H9 (cell line): ENCODE measurements around the gene IRF2. TPM values are rescaled to one million over a fixed set of nuclear protein-coding genes. Genes with fewer than 3 reads are reported as not detected.

Experiments used
- DNase-seq: peaks from one replicate; pipeline ENCODE4 v3.0.0-alpha.2; 2017
- H2AFZ ChIP-seq: one replicate; pipeline ENCODE4 v1.6.1; 2013; ENCODE audit warnings: mild to moderate bottlenecking, low read length, control low read depth, moderate library complexity
- H2AK5ac ChIP-seq: 2 replicates; pipeline ENCODE4 v1.6.1; 2013; ENCODE audit warnings: low read length, control low read depth, mixed read lengths; ENCODE audit not compliant: insufficient read length
- H2BK120ac ChIP-seq: one replicate; pipeline ENCODE4 v1.6.1; 2013; ENCODE audit warnings: low read depth, mild to moderate bottlenecking, low read length, control low read depth, inconsistent platforms; ENCODE audit not compliant: poor library complexity, severe bottlenecking
- H2BK12ac ChIP-seq: 2 replicates; pipeline ENCODE4 v1.6.1; 2013; ENCODE audit warnings: low read length, control low read depth, mixed read lengths, low read depth; ENCODE audit not compliant: insufficient read length
- H2BK15ac ChIP-seq: 2 replicates; pipeline ENCODE4 v1.6.1; 2013; ENCODE audit warnings: low read depth, low read length, control low read depth
- H2BK20ac ChIP-seq: one replicate; pipeline ENCODE4 v1.6.1; 2013; ENCODE audit warnings: low read depth, mild to moderate bottlenecking, low read length, control low read depth, inconsistent platforms; ENCODE audit not compliant: poor library complexity, severe bottlenecking
- H2BK5ac ChIP-seq: 2 replicates; pipeline ENCODE4 v1.6.1; 2013; ENCODE audit warnings: low read length, control low read depth, mixed read lengths; ENCODE audit not compliant: insufficient read length
- H3K14ac ChIP-seq: 2 replicates; pipeline ENCODE4 v1.6.1; 2013; ENCODE audit warnings: low read length, control low read depth; ENCODE audit not compliant: insufficient read depth
- H3K18ac ChIP-seq: 2 replicates; pipeline ENCODE4 v1.6.1; 2013; ENCODE audit warnings: low read depth, mild to moderate bottlenecking, mixed read lengths, low read length, control low read depth; ENCODE audit not compliant: insufficient read length
- H3K23ac ChIP-seq: 2 replicates; pipeline ENCODE4 v1.6.1; 2013; ENCODE audit warnings: low read length, control low read depth, mixed read lengths, low read depth; ENCODE audit not compliant: insufficient read length
- H3K23me2 ChIP-seq: 2 replicates; pipeline ENCODE4 v1.6.1; 2013; ENCODE audit warnings: low read depth, mild to moderate bottlenecking, mixed read lengths, low read length, control low read depth; ENCODE audit not compliant: insufficient read length, poor library complexity, severe bottlenecking
- H3K27ac ChIP-seq: 2 replicates; pipeline ENCODE4 v1.5.1; 2013; ENCODE audit warnings: low read length, control low read depth, mixed read lengths, low read depth; ENCODE audit not compliant: insufficient read length
- H3K27me3 ChIP-seq: 2 replicates; pipeline ENCODE4 v1.6.1; 2013; ENCODE audit warnings: low read length, control low read depth, inconsistent platforms; ENCODE audit not compliant: insufficient read depth
- H3K4ac ChIP-seq: 2 replicates; pipeline ENCODE4 v1.6.1; 2013; ENCODE audit warnings: low read depth, mild to moderate bottlenecking, control low read depth, inconsistent platforms, low read length, moderate library complexity
- H3K4me1 ChIP-seq: 2 replicates; pipeline ENCODE4 v1.6.1; 2013; ENCODE audit warnings: low read length, control low read depth, inconsistent platforms; ENCODE audit not compliant: insufficient read depth
- H3K4me2 ChIP-seq: 2 replicates; pipeline ENCODE4 v1.6.1; 2013; ENCODE audit warnings: low read length, control low read depth, mixed read lengths; ENCODE audit not compliant: insufficient read length, insufficient read depth
- H3K56ac ChIP-seq: 2 replicates; pipeline ENCODE4 v1.6.1; 2013; ENCODE audit warnings: low read depth, mild to moderate bottlenecking, mixed read lengths, low read length, control low read depth; ENCODE audit not compliant: insufficient read length
- H3K79me1 ChIP-seq: 2 replicates; pipeline ENCODE4 v1.6.1; 2013; ENCODE audit warnings: low read depth, mild to moderate bottlenecking, moderate library complexity, low read length, control low read depth, inconsistent platforms; ENCODE audit not compliant: insufficient read depth, poor library complexity, severe bottlenecking
- H3K79me2 ChIP-seq: 2 replicates; pipeline ENCODE4 v1.6.1; 2013; ENCODE audit warnings: low read length, control low read depth, inconsistent platforms; ENCODE audit not compliant: insufficient read depth
- H3K9ac ChIP-seq: 2 replicates; pipeline ENCODE4 v1.6.1; 2013; ENCODE audit warnings: low read length, control low read depth, mixed read lengths; ENCODE audit not compliant: insufficient read length; ENCODE audit errors: extremely low read depth
- H3K9me3 ChIP-seq: one replicate; pipeline ENCODE4 v1.6.1; 2013; ENCODE audit warnings: low read depth, low read length, inconsistent platforms; ENCODE audit not compliant: control insufficient read depth
- H3T11ph ChIP-seq: one replicate; pipeline ENCODE4 v1.6.1; 2013; ENCODE audit warnings: mild to moderate bottlenecking, low read length, control low read depth, inconsistent platforms
- H4K20me1 ChIP-seq: one replicate; pipeline ENCODE4 v1.6.1; 2013; ENCODE audit not compliant: control insufficient read depth, insufficient read length, insufficient read depth
- H4K5ac ChIP-seq: 2 replicates; pipeline ENCODE4 v1.6.1; 2013; ENCODE audit warnings: low read depth, mild to moderate bottlenecking, mixed read lengths, low read length, control low read depth; ENCODE audit not compliant: insufficient read length
- H4K8ac ChIP-seq: replicated peaks from 2 replicates; pipeline ENCODE4 v1.6.1; 2013; ENCODE audit warnings: low read length, control low read depth, mixed read lengths, low read depth; ENCODE audit not compliant: insufficient read length
- H4K91ac ChIP-seq: 2 replicates; pipeline ENCODE4 v1.6.1; 2013; ENCODE audit warnings: low read depth, mild to moderate bottlenecking, moderate library complexity, mixed read lengths, low read length, control low read depth; ENCODE audit not compliant: insufficient read length
- H3K27ac Mint-ChIP-seq, 3 experiments: 2 replicates in 2 of 3; 3 replicates in 1 of 3; pipeline ENCODE4 v1.8.0; 2020 to 2021; ENCODE audit warnings: mixed read lengths in 3 of 3, mild to moderate bottlenecking in 1 of 3, moderate library complexity in 1 of 3
- H3K27me3 Mint-ChIP-seq: 2 replicates; pipeline ENCODE4 v1.8.0; 2021; ENCODE audit warnings: low read depth, mild to moderate bottlenecking, moderate library complexity, mixed read lengths
- H3K36me3 Mint-ChIP-seq, 3 experiments: 2 replicates in 2 of 3; 3 replicates in 1 of 3; pipeline ENCODE4 v1.8.0; 2020 to 2021; ENCODE audit warnings: low read depth in 3 of 3, mixed read lengths in 3 of 3; ENCODE audit not compliant: insufficient read depth in 1 of 3
- H3K4me1 Mint-ChIP-seq, 2 experiments: 2 replicates each; pipeline ENCODE4 v1.8.0; 2020; ENCODE audit warnings: mixed read lengths in 2 of 2
- H3K4me3 Mint-ChIP-seq, 2 experiments: 2 replicates in 1 of 2; 3 replicates in 1 of 2; pipeline ENCODE4 v1.8.0; 2020 to 2021; ENCODE audit warnings: mild to moderate bottlenecking in 2 of 2, mixed read lengths in 2 of 2, moderate library complexity in 1 of 2
- H3K9me3 Mint-ChIP-seq, 2 experiments: 2 replicates in 1 of 2; 3 replicates in 1 of 2; pipeline ENCODE4 v1.8.0; 2020; ENCODE audit warnings: mild to moderate bottlenecking in 2 of 2, mixed read lengths in 2 of 2, moderate library complexity in 1 of 2
- WGBS: extraction: QIAGEN DNeasy Blood & Tissue Kit; methylation state at CpG from one replicate; pipeline ENCODE4 v1.1.7; 2013; ENCODE audit warnings: missing lambda C conversion rate, low lambda C conversion rate, mixed read lengths; ENCODE audit not compliant: insufficient read length; ENCODE audit errors: extremely low coverage; 5-methylcytosine and 5-hydroxymethylcytosine counted together
- total RNA-seq: library from RNA; stranded (reverse); gene quantifications from 2 replicates; pipeline ENCODE4 v1.2.1, GENCODE V29; 2021
- TF ChIP-seq, protein P1 (sequence below): fragments of 200-600 bp; sonication (generic); conservative IDR thresholded peaks from 3 replicates; pipeline ENCODE4 v1.8.0; 2021; ENCODE audit warnings: antibody characterized with exemption, mild to moderate bottlenecking

The IRF2 gene
- total RNA-seq, 1 experiment from 2014 or later: 13.5 TPM

DNA sequence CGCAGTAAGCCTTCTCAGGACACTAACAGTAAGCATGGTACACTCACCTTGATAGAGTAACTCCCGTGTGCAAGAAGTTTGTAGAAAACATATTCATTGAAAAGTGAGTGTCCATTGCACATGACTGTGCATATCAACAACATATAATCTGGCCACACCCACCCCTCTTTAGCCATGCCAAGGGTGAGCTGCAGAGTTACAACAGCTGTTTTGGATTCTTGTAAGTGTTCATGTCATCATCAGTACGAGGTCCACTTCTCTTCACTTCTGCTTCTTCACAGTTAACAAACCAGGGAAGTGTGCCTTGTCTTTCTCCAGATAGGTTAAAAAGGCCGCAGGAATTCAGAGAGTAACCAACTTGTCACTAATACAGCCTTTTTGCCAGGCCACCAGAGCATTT is 116.6 kb downstream of the IRF2 start:
- H3K27ac ChIP-seq: no peak overlapping the region

More for the DNA sequence above, 116.6 kb downstream of the IRF2 start:
- peaks cover 13 to 17% of the 10 kb centered on the region in 2 experiments for H3K4me1 Mint-ChIP-seq
- Histone ChIP-seq H4K20me1 (no peaks in the 10 kb centered on the region), H4K91ac (no peak overlapping the region), H3K79me1 (no peaks in the 10 kb centered on the region), H3K9ac (no peak overlapping the region), H3K9me3 (no peaks in the 10 kb centered on the region), H3K14ac (no peak overlapping the region), H2BK5ac (no peak overlapping the region), H4K8ac (no peak overlapping the region), H3K23ac (no peak overlapping the region), H2BK15ac (no peak overlapping the region), H3K56ac (no peak overlapping the region), H3K4me1 (no peaks in the 10 kb centered on the region), H3K4me2 (no peak overlapping the region), H3K27me3 (no peaks in the 10 kb centered on the region), H4K5ac (no peak overlapping the region), H2BK120ac (no peak overlapping the region), H3K23me2 (no peaks in the 10 kb centered on the region), H3K4ac (no peak overlapping the region), H3K18ac (no peak overlapping the region), H2BK12ac (no peak overlapping the region), H2AFZ (no peak overlapping the region), H2BK20ac (no peak overlapping the region), H3T11ph (no peak overlapping the region), H2AK5ac (no peak overlapping the region), H3K79me2 (no peaks in the 10 kb centered on the region)
- H3K9me3 Mint-ChIP-seq: no peaks in the 10 kb centered on the region; a peak in 2 of 5 replicates
- TF ChIP-seq, protein P1, sequence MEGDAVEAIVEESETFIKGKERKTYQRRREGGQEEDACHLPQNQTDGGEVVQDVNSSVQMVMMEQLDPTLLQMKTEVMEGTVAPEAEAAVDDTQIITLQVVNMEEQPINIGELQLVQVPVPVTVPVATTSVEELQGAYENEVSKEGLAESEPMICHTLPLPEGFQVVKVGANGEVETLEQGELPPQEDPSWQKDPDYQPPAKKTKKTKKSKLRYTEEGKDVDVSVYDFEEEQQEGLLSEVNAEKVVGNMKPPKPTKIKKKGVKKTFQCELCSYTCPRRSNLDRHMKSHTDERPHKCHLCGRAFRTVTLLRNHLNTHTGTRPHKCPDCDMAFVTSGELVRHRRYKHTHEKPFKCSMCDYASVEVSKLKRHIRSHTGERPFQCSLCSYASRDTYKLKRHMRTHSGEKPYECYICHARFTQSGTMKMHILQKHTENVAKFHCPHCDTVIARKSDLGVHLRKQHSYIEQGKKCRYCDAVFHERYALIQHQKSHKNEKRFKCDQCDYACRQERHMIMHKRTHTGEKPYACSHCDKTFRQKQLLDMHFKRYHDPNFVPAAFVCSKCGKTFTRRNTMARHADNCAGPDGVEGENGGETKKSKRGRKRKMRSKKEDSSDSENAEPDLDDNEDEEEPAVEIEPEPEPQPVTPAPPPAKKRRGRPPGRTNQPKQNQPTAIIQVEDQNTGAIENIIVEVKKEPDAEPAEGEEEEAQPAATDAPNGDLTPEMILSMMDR: no peak
- WGBS: no CpG with 5 or more reads among the region's 4 CpGs
- no peak overlapping the region; a peak in 1 of 7 replicates for H3K27ac Mint-ChIP-seq
- no peaks in the 10 kb centered on the region for H3K36me3 Mint-ChIP-seq
- DNase-seq: no peak
- no peak overlapping the region for H3K4me3 Mint-ChIP-seq
- H3K27me3 Mint-ChIP-seq: no peaks in the 10 kb centered on the region
